Measurements from ENCODE around the gene ANO2. TPM values are rescaled to one million over a fixed set of nuclear protein-coding genes. Genes with fewer than 3 reads are reported as not detected.

ANO2 gene
- total and polyA plus RNA-seq, 2 donors (not counting 3 experiments of a cell fraction or from before 2014, with no cell fraction given) = 15.4 to 65.0 TPM

DNA sequence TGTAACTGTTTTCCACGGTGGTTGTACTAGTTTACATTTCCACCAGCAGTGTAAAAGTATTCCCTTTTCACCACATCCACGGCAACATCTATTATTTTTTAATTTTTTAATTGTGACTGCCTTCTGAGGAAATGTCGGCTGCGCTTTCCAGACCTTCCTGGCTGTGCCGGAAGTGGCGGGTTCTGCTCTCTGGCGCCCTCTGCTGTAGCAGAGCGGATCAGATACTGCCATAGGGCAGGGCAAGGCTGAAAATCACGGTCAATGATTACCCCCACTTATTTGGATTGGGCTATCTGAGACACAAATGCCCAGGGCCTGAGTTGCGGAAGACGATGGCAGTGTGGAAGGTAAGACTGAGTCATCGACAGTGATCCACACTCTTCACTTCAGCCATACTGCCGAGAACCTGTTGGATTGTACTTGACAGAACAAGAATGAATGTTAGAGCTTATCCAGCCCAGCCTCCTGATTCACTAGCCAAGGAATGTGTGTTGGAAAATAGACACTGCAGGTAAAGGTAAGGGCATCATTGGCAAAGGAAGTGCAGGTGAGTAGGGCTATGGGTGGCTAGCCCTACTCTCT lies 388.9 kb downstream of the ANO2 start:
- H3K4me2 ChIP-seq (ENCODE audit: insufficient read depth, low read length) = no peak overlapping the region
- no peaks in the 10 kb centered on the region for H3K9me3 ChIP-seq (replicated peaks; ENCODE audit: control insufficient read depth, insufficient read depth, low read length)
- no peak overlapping the region for H2AFZ ChIP-seq (ENCODE audit: low read depth, low read length)
- no peak for DNase-seq (ENCODE audit: low read depth, low spot score)
- H4K20me1 ChIP-seq (replicated peaks; ENCODE audit: control insufficient read depth, extremely low read depth, insufficient read depth, low read length) = no peaks in the 10 kb centered on the region
- BruUV-seq (replicated peaks) = no TSS peak
- FAIRE-seq = no peak
- H3K4me3 ChIP-seq (replicated peaks in 1 of 3; ENCODE audit: insufficient read depth in 1 of 3, low read depth in 1 of 3, low read length in 3 of 3) = no peak overlapping the region
- TF ChIP-seq, protein P1, sequence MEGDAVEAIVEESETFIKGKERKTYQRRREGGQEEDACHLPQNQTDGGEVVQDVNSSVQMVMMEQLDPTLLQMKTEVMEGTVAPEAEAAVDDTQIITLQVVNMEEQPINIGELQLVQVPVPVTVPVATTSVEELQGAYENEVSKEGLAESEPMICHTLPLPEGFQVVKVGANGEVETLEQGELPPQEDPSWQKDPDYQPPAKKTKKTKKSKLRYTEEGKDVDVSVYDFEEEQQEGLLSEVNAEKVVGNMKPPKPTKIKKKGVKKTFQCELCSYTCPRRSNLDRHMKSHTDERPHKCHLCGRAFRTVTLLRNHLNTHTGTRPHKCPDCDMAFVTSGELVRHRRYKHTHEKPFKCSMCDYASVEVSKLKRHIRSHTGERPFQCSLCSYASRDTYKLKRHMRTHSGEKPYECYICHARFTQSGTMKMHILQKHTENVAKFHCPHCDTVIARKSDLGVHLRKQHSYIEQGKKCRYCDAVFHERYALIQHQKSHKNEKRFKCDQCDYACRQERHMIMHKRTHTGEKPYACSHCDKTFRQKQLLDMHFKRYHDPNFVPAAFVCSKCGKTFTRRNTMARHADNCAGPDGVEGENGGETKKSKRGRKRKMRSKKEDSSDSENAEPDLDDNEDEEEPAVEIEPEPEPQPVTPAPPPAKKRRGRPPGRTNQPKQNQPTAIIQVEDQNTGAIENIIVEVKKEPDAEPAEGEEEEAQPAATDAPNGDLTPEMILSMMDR (IDR thresholded peaks at IDR 0.05; ENCODE audit: extremely low read depth in 1 of 2, insufficient read depth in 1 of 2, low read depth in 1 of 2, low read length in 2 of 2) = peak; percentile 36 to 43
- no peak for TF ChIP-seq FOS (IDR thresholded peaks at IDR 0.05; ENCODE audit: borderline replicate concordance, insufficient read depth, low read length)
- no peak for TF ChIP-seq GATA2 (IDR thresholded peaks at IDR 0.05; ENCODE audit: insufficient read depth, insufficient read length, low read depth, low read length)
- no peak for TF ChIP-seq POLR2AphosphoS5 (IDR thresholded peaks at IDR 0.05; ENCODE audit: insufficient read depth, low read depth, low read length)
- TF ChIP-seq JUN (IDR thresholded peaks at IDR 0.05; ENCODE audit: borderline replicate concordance, insufficient read depth, insufficient read length, low read depth) = no peak
- H3K9ac ChIP-seq (replicated peaks; ENCODE audit: extremely low read depth, insufficient read depth, low read length) = no peak overlapping the region
- H3K27me3 ChIP-seq (ENCODE audit: control insufficient read depth in 2 of 2, insufficient read depth in 2 of 2, low read length in 2 of 2) = no peaks in the 10 kb centered on the region
- no peaks in the 10 kb centered on the region for H3K79me2 ChIP-seq (ENCODE audit: control insufficient read depth, insufficient read depth, low read length)
- ChIA-PET CTCF (interaction anchor here (0.8 to 1.1 kb wide), 2 partner anchors 93 kb away, joined by 3 to 4 read pairs; no protein-coding TSS in a partner anchor), POLR2A (no interaction called here)
- no peaks in the 10 kb centered on the region for H3K4me1 ChIP-seq (ENCODE audit: control insufficient read depth, extremely low read depth, insufficient read depth, low read length)
- H3K36me3 ChIP-seq (ENCODE audit: control insufficient read depth in 2 of 2, extremely low read depth in 1 of 2, insufficient read depth in 2 of 2, low read length in 2 of 2) = peaks cover 0 to 4% of the 10 kb centered on the region in 2 experiments
- no peak overlapping the region for H3K27ac ChIP-seq (ENCODE audit: insufficient read depth, low read depth, low read length)
- dilution Hi-C loops (cut with MboI; ENCODE audit: extremely low pct_ligation_motif_present, low sequenced_read_pairs) (no loop called here), intact Hi-C loops (cut with micrococcal nuclease) (no loop called here)
- H3K9me1 ChIP-seq (replicated peaks; ENCODE audit: control insufficient read depth, extremely low read depth, insufficient read depth, low read length) = no peaks in the 10 kb centered on the region
